Keratinocyte (primary cell): ENCODE measurements around the gene KDR. TPM values are rescaled to one million over a fixed set of nuclear protein-coding genes. Genes with fewer than 3 reads are reported as not detected.

Experiments used
- DNase-seq: peaks from one replicate; pipeline ENCODE4 v3.0.0-alpha.2; 2011; ENCODE audit warnings: low read depth, missing footprints, low spot score
- FAIRE-seq: peaks from 2 replicates; lab custom pipeline; 2011; peaks lifted over from hg19 to GRCh38; lab: Jason Lieb, UNC
- H2AFZ ChIP-seq: 2 replicates; pipeline ENCODE4 v1.6.0; 2012; ENCODE audit warnings: low read length, control low read depth, inconsistent platforms; ENCODE audit not compliant: control insufficient read depth
- H3K27ac ChIP-seq: 2 replicates; pipeline ENCODE4 v1.5.1; 2011; ENCODE audit warnings: low read length; ENCODE audit not compliant: control insufficient read depth, insufficient read depth
- H3K27me3 ChIP-seq: 3 replicates; pipeline ENCODE4 v1.6.0; 2011; ENCODE audit warnings: low read length; ENCODE audit not compliant: control insufficient read depth, insufficient read depth; ENCODE audit errors: extremely low read depth
- H3K36me3 ChIP-seq, 2 experiments: 2 replicates in 1 of 2; 3 replicates in 1 of 2; pipeline ENCODE4 v1.5.1; 2011; ENCODE audit warnings: low read length in 2 of 2, mild to moderate bottlenecking in 1 of 2; ENCODE audit not compliant: control insufficient read depth in 2 of 2, insufficient read depth in 2 of 2; ENCODE audit errors: extremely low read depth in 1 of 2
- H3K4me1 ChIP-seq: 3 replicates; pipeline ENCODE4 v1.5.1; 2011; ENCODE audit warnings: low read length; ENCODE audit not compliant: control insufficient read depth, insufficient read depth; ENCODE audit errors: extremely low read depth
- H3K4me2 ChIP-seq: 3 replicates; pipeline ENCODE4 v1.6.0; 2011; ENCODE audit warnings: low read depth, low read length; ENCODE audit not compliant: control insufficient read depth, insufficient read depth; ENCODE audit errors: extremely low read depth
- H3K4me3 ChIP-seq, 3 experiments: fragments of 200-600 bp in 1 of 3; sonication (generic) in 1 of 3; 2 replicates in 2 of 3; 3 replicates in 1 of 3; pipeline ENCODE4 v1.5.1; 2011 to 2016; ENCODE audit warnings: low read length in 3 of 3, mild to moderate bottlenecking in 3 of 3, control low read depth in 2 of 3, inconsistent platforms in 1 of 3, low read depth in 1 of 3, mixed read lengths in 1 of 3, mixed run types in 1 of 3, moderate library complexity in 1 of 3; ENCODE audit not compliant: control insufficient read depth in 2 of 3, insufficient read depth in 2 of 3; ENCODE audit errors: extremely low read depth in 1 of 3
- H3K79me2 ChIP-seq: 2 replicates; pipeline ENCODE4 v1.6.0; 2012; ENCODE audit warnings: low read length; ENCODE audit not compliant: control insufficient read depth, insufficient read depth
- H3K9ac ChIP-seq: 3 replicates; pipeline ENCODE4 v1.6.0; 2011; ENCODE audit warnings: low read length; ENCODE audit not compliant: control insufficient read depth, insufficient read depth; ENCODE audit errors: extremely low read depth
- H3K9me1 ChIP-seq: 3 replicates; pipeline ENCODE4 v1.6.0; 2011; ENCODE audit warnings: low read length; ENCODE audit not compliant: control insufficient read depth, insufficient read depth; ENCODE audit errors: extremely low read depth
- H3K9me3 ChIP-seq: 2 replicates; pipeline ENCODE4 v1.5.1; 2012; ENCODE audit warnings: low read depth, low read length; ENCODE audit not compliant: control insufficient read depth
- H4K20me1 ChIP-seq: 3 replicates; pipeline ENCODE4 v1.6.0; 2011; ENCODE audit warnings: low read length; ENCODE audit not compliant: control insufficient read depth, insufficient read depth; ENCODE audit errors: extremely low read depth
- CTCF ChIP-seq, 3 experiments: IDR thresholded peaks in 1 of 3; conservative IDR thresholded peaks in 1 of 3; optimal IDR thresholded peaks in 1 of 3; 2 replicates in 2 of 3; 3 replicates in 1 of 3; pipeline versions ENCODE3 to v1.5.1; 2011; ENCODE audit warnings: low read length in 3 of 3, mild to moderate bottlenecking in 3 of 3, moderate library complexity in 2 of 3, control low read depth in 1 of 3, inconsistent platforms in 1 of 3; ENCODE audit not compliant: insufficient read depth in 2 of 3; ENCODE audit errors: extremely low read depth in 1 of 3
- EZH2 ChIP-seq: IDR thresholded peaks from one replicate; pipeline ENCODE4 v1.6.1; 2012; ENCODE audit warnings: inconsistent platforms, mild to moderate bottlenecking, low read length, moderate library complexity
- dilution Hi-C: fragments of 300-500 bp; cut with MboI; formaldehyde crosslinking; loops from one replicate; pipeline ENCODE4 v1.7.0; 2020; ENCODE audit warnings: low sequenced_read_pairs; ENCODE audit not compliant: extremely low pct_ligation_motif_present
- polyA plus RNA-seq, 5 experiments: library from polyadenylated mRNA; depleted of rRNA in 3 of 5; stranded (reverse) in 3 of 5; stranded (forward) in 1 of 5; unstranded in 1 of 5; fragments of >200 nt; gene quantifications; 1 replicate in 1 of 5; 2 replicates in 3 of 5; 3 replicates in 1 of 5; pipeline versions ENCODE4 v1.2.1 to v1.2.3, GENCODE V29; 2011 to 2012; ENCODE audit warnings: missing spikeins in 2 of 5, low read depth in 1 of 5, low replicate concordance in 1 of 5

The KDR gene
- polyA plus RNA-seq, 1 donor (not counting 4 experiments of a cell fraction or from before 2014, with no cell fraction given): not detected

GRCh38 chr4:55066018-55066417 lies 59.4 kb downstream of the KDR start:
- Histone ChIP-seq H4K20me1 (no peaks in the 10 kb centered on the region), H3K4me2 (no peak overlapping the region), H3K9me3 (no peaks in the 10 kb centered on the region), H3K9me1 (no peaks in the 10 kb centered on the region), H3K9ac (no peak overlapping the region), H3K27me3 (no peaks in the 10 kb centered on the region), H3K27ac (no peak overlapping the region), H2AFZ (no peak overlapping the region), H3K36me3 (no peaks in the 10 kb centered on the region), H3K4me3 (no peak overlapping the region), H3K79me2 (no peaks in the 10 kb centered on the region), H3K4me1 (no peaks in the 10 kb centered on the region)
- TF ChIP-seq CTCF (optimal IDR thresholded peaks at IDR 0.05 in 1 of 3, IDR thresholded peaks at IDR 0.05 in 1 of 3, conservative IDR thresholded peaks at IDR 0.05 in 1 of 3; ENCODE audit: extremely low read depth in 1 of 3, insufficient read depth in 2 of 3, low read length in 3 of 3): no peak
- no peak for TF ChIP-seq EZH2
- dilution Hi-C loops: no loop called here
- no peak for DNase-seq
- no peak for FAIRE-seq

GRCh38 chr4:55055529-55055928 lies 69.9 kb downstream of the KDR start:
- FAIRE-seq (no peak), DNase-seq (no peak)
- no peak overlapping the region for H3K4me2 ChIP-seq
- H3K27me3 ChIP-seq: no peaks in the 10 kb centered on the region
- dilution Hi-C loops: no loop called here
- no peak overlapping the region for H2AFZ ChIP-seq
- no peak overlapping the region for H3K27ac ChIP-seq
- H3K4me3 ChIP-seq: no peak overlapping the region
- H3K79me2 ChIP-seq: no peaks in the 10 kb centered on the region
- H4K20me1 ChIP-seq: no peaks in the 10 kb centered on the region
- H3K9ac ChIP-seq: no peak overlapping the region
- H3K9me3 ChIP-seq: no peaks in the 10 kb centered on the region
- TF ChIP-seq EZH2: no peak
- TF ChIP-seq CTCF (optimal IDR thresholded peaks at IDR 0.05 in 1 of 3, IDR thresholded peaks at IDR 0.05 in 1 of 3, conservative IDR thresholded peaks at IDR 0.05 in 1 of 3; ENCODE audit: extremely low read depth in 1 of 3, insufficient read depth in 2 of 3, low read length in 3 of 3): no peak
- no peaks in the 10 kb centered on the region for H3K36me3 ChIP-seq
- H3K9me1 ChIP-seq: no peaks in the 10 kb centered on the region
- no peaks in the 10 kb centered on the region for H3K4me1 ChIP-seq
